ENCODE measurements around the gene CERS3.

GRCh38 chr15:100558771-100559254 is 30.1 kb upstream of the CERS3 start:
- TF ChIP-seq CTCF (conservative IDR thresholded peaks at IDR 0.05; ENCODE audit: low read depth, low read length), result no peak
- no peak for TF ChIP-seq RFX5 (IDR thresholded peaks at IDR 0.05; ENCODE audit: low read depth, low read length)
